ENCODE data around the gene MRPL23.

- TF ChIP-seq CTCF (conservative IDR thresholded peaks at IDR 0.05; ENCODE audit: low read length) (no peak), EZH2phosphoT487 (IDR thresholded peaks at IDR 0.05; ENCODE audit: borderline replicate concordance) (no peak)
Observed at GRCh38 chr11:1947592-1948237, 583 bp downstream of the MRPL23 start.

All from Loucy (cell line).